Measurements from ENCODE around the gene MYMK.

MYMK gene

GRCh38 chr9:133557581-133557980 is 32.8 kb upstream of the MYMK start:
- no peak overlapping the region for H3K4me3 ChIP-seq (ENCODE audit: extremely low read depth, insufficient read depth, low read length, poor library complexity, severe bottlenecking)
- H3K9me3 ChIP-seq (ENCODE audit: control insufficient read depth, low read length), result no peaks in the 10 kb centered on the region
- peaks cover 63% of the 10 kb centered on the region for H3K36me3 ChIP-seq (ENCODE audit: control insufficient read depth, insufficient read depth, low read length)
- H3K27ac ChIP-seq (ENCODE audit: low read depth, low read length, severe bottlenecking), result peak overlapping the region; percentile 96
- 78 to 84% methylated on average over 8 of the region's 9 CpGs for WGBS, 2 experiments (ENCODE audit: insufficient coverage in 2 of 2)
- peaks cover 50% of the 10 kb centered on the region for H3K4me1 ChIP-seq (ENCODE audit: control insufficient read depth, insufficient read depth, low read length, poor library complexity, severe bottlenecking)

GRCh38 chr9:133556354-133556753 is 31.6 kb upstream of the MYMK start:
- Histone ChIP-seq H3K4me3 (ENCODE audit: extremely low read depth, insufficient read depth, low read length, poor library complexity, severe bottlenecking) (no peak overlapping the region), H3K36me3 (ENCODE audit: control insufficient read depth, insufficient read depth, low read length) (peaks cover 59% of the 10 kb centered on the region), H3K27ac (ENCODE audit: low read depth, low read length, severe bottlenecking) (peak overlapping the region; percentile 96), H3K9me3 (ENCODE audit: control insufficient read depth, low read length) (no peaks in the 10 kb centered on the region), H3K4me1 (ENCODE audit: control insufficient read depth, insufficient read depth, low read length, poor library complexity, severe bottlenecking) (peaks cover 50% of the 10 kb centered on the region)
- WGBS, 2 experiments (ENCODE audit: insufficient coverage in 2 of 2), result 92 to 96% methylated on average over 5 of the region's 5 CpGs

GRCh38 chr9:133554729-133555128 is 30.0 kb upstream of the MYMK start:
- Histone ChIP-seq H3K27ac (ENCODE audit: low read depth, low read length, severe bottlenecking) (no peak overlapping the region), H3K36me3 (ENCODE audit: control insufficient read depth, insufficient read depth, low read length) (peaks cover 58% of the 10 kb centered on the region), H3K4me1 (ENCODE audit: control insufficient read depth, insufficient read depth, low read length, poor library complexity, severe bottlenecking) (peaks cover 43% of the 10 kb centered on the region), H3K4me3 (ENCODE audit: extremely low read depth, insufficient read depth, low read length, poor library complexity, severe bottlenecking) (no peak overlapping the region), H3K9me3 (ENCODE audit: control insufficient read depth, low read length) (no peaks in the 10 kb centered on the region)
- 94 to 98% methylated on average over 8 of the region's 8 CpGs for WGBS, 2 experiments (ENCODE audit: insufficient coverage in 2 of 2)

- H3K27ac ChIP-seq (ENCODE audit: low read depth, low read length, severe bottlenecking), result no peak overlapping the region
- 84 to 87% methylated on average over 29 of the region's 31 CpGs for WGBS, 2 experiments (ENCODE audit: insufficient coverage in 2 of 2)
- H3K36me3 ChIP-seq (ENCODE audit: control insufficient read depth, insufficient read depth, low read length), result peaks cover 62% of the 10 kb centered on the region
- H3K4me1 ChIP-seq (ENCODE audit: control insufficient read depth, insufficient read depth, low read length, poor library complexity, severe bottlenecking), result peaks cover 38% of the 10 kb centered on the region
- H3K9me3 ChIP-seq (ENCODE audit: control insufficient read depth, low read length), result no peaks in the 10 kb centered on the region
- no peak overlapping the region for H3K4me3 ChIP-seq (ENCODE audit: extremely low read depth, insufficient read depth, low read length, poor library complexity, severe bottlenecking)
These were observed 29.4 kb upstream of the MYMK start for GRCh38 chr9:133553973-133554713.

- Histone ChIP-seq H3K4me3 (ENCODE audit: extremely low read depth, insufficient read depth, low read length, poor library complexity, severe bottlenecking) (no peak overlapping the region), H3K27ac (ENCODE audit: low read depth, low read length, severe bottlenecking) (no peak overlapping the region), H3K9me3 (ENCODE audit: control insufficient read depth, low read length) (no peaks in the 10 kb centered on the region), H3K4me1 (ENCODE audit: control insufficient read depth, insufficient read depth, low read length, poor library complexity, severe bottlenecking) (peaks cover 31% of the 10 kb centered on the region), H3K36me3 (ENCODE audit: control insufficient read depth, insufficient read depth, low read length) (peaks cover 66% of the 10 kb centered on the region)
- 93 to 98% methylated on average over 10 of the region's 10 CpGs for WGBS, 2 experiments (ENCODE audit: insufficient coverage in 2 of 2)
These were observed 28.4 kb upstream of the MYMK start for GRCh38 chr9:133553123-133553522.

- H3K9me3 ChIP-seq (ENCODE audit: control insufficient read depth, low read length), result no peaks in the 10 kb centered on the region
- no peak overlapping the region for H3K27ac ChIP-seq (ENCODE audit: low read depth, low read length, severe bottlenecking)
- H3K4me3 ChIP-seq (ENCODE audit: extremely low read depth, insufficient read depth, low read length, poor library complexity, severe bottlenecking), result no peak overlapping the region
- H3K4me1 ChIP-seq (ENCODE audit: control insufficient read depth, insufficient read depth, low read length, poor library complexity, severe bottlenecking), result peaks cover 24% of the 10 kb centered on the region
- WGBS, 2 experiments (ENCODE audit: insufficient coverage in 2 of 2), result 95 to 99% methylated on average over 4 to 8 of the region's 8 CpGs
- peaks cover 72% of the 10 kb centered on the region for H3K36me3 ChIP-seq (ENCODE audit: control insufficient read depth, insufficient read depth, low read length)
These were observed 27.5 kb upstream of the MYMK start for GRCh38 chr9:133552236-133552635.

GRCh38 chr9:133551446-133551845 is 26.7 kb upstream of the MYMK start:
- Histone ChIP-seq H3K9me3 (ENCODE audit: control insufficient read depth, low read length) (no peaks in the 10 kb centered on the region), H3K4me3 (ENCODE audit: extremely low read depth, insufficient read depth, low read length, poor library complexity, severe bottlenecking) (no peak overlapping the region), H3K36me3 (ENCODE audit: control insufficient read depth, insufficient read depth, low read length) (peaks cover 77% of the 10 kb centered on the region), H3K4me1 (ENCODE audit: control insufficient read depth, insufficient read depth, low read length, poor library complexity, severe bottlenecking) (peaks cover 18% of the 10 kb centered on the region), H3K27ac (ENCODE audit: low read depth, low read length, severe bottlenecking) (no peak overlapping the region)
- 81% methylated on average over 4 of the region's 7 CpGs; no CpG with 5 or more reads in 1 of the 2 experiments for WGBS, 2 experiments (ENCODE audit: insufficient coverage in 2 of 2)

GRCh38 chr9:133547116-133547515 is 22.4 kb upstream of the MYMK start:
- H3K36me3 ChIP-seq (ENCODE audit: control insufficient read depth, insufficient read depth, low read length), result peaks cover 79% of the 10 kb centered on the region
- H3K27ac ChIP-seq (ENCODE audit: low read depth, low read length, severe bottlenecking), result no peak overlapping the region
- H3K4me1 ChIP-seq (ENCODE audit: control insufficient read depth, insufficient read depth, low read length, poor library complexity, severe bottlenecking), result peaks cover 15% of the 10 kb centered on the region
- H3K9me3 ChIP-seq (ENCODE audit: control insufficient read depth, low read length), result no peaks in the 10 kb centered on the region
- H3K4me3 ChIP-seq (ENCODE audit: extremely low read depth, insufficient read depth, low read length, poor library complexity, severe bottlenecking), result no peak overlapping the region
- WGBS, 2 experiments (ENCODE audit: insufficient coverage in 2 of 2), result 88 to 91% methylated on average over 15 of the region's 15 CpGs

- Histone ChIP-seq H3K4me3 (ENCODE audit: extremely low read depth, insufficient read depth, low read length, poor library complexity, severe bottlenecking) (no peak overlapping the region), H3K4me1 (ENCODE audit: control insufficient read depth, insufficient read depth, low read length, poor library complexity, severe bottlenecking) (peaks cover 15% of the 10 kb centered on the region)
- WGBS, 2 experiments (ENCODE audit: insufficient coverage in 2 of 2), result 78 to 88% methylated on average over 4 to 8 of the region's 8 CpGs
These were observed 21.5 kb upstream of the MYMK start for GRCh38 chr9:133546287-133546680.

GRCh38 chr9:133545494-133546286 is 20.9 kb upstream of the MYMK start:
- Histone ChIP-seq H3K36me3 (ENCODE audit: control insufficient read depth, insufficient read depth, low read length) (peaks cover 83% of the 10 kb centered on the region), H3K9me3 (ENCODE audit: control insufficient read depth, low read length) (no peaks in the 10 kb centered on the region), H3K4me1 (ENCODE audit: control insufficient read depth, insufficient read depth, low read length, poor library complexity, severe bottlenecking) (peaks cover 15% of the 10 kb centered on the region), H3K4me3 (ENCODE audit: extremely low read depth, insufficient read depth, low read length, poor library complexity, severe bottlenecking) (no peak overlapping the region), H3K27ac (ENCODE audit: low read depth, low read length, severe bottlenecking) (no peak overlapping the region)
- 90% methylated on average over 20 to 23 of the region's 25 CpGs for WGBS, 2 experiments (ENCODE audit: insufficient coverage in 2 of 2)

More at GRCh38 chr9:133546287-133546680, 21.5 kb upstream of the MYMK start:
- H3K36me3 ChIP-seq (ENCODE audit: control insufficient read depth, insufficient read depth, low read length), result peaks cover 83% of the 10 kb centered on the region
- H3K27ac ChIP-seq (ENCODE audit: low read depth, low read length, severe bottlenecking), result no peak overlapping the region
- H3K9me3 ChIP-seq (ENCODE audit: control insufficient read depth, low read length), result no peaks in the 10 kb centered on the region
